ENCODE measurements around the gene SLC13A5. TPM values are rescaled to one million over a fixed set of nuclear protein-coding genes. Genes with fewer than 3 reads are reported as not detected.

SLC13A5 gene
- total RNA-seq, 1 donor from 2014 or later = not detected

DNA sequence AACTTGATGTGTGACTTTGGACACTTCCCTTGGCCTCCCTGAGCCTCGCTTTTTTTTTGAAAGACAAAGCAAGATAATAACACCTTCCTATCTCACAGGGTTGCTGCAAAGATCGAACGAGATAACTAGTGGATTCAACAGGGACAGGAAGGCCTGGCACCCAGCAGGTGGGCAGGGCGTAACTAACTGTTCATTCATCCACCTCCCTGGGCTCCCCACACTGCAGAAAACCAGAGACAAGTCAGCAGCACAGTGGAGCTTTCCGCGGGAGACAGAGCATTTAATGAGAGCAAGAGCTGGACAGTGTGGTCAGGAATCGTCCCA lies 28.7 kb downstream of the SLC13A5 start:
- intact Hi-C loops (cut with DNase I) = no loop called here
- Histone ChIP-seq H3K4me1 (no peaks in the 10 kb centered on the region), H3K36me3 (no peaks in the 10 kb centered on the region), H3K27me3 (ENCODE audit: low read depth) (peaks cover 13% of the 10 kb centered on the region), H3K9me3 (no peaks in the 10 kb centered on the region), H3K27ac (no peak overlapping the region), H3K4me3 (no peak overlapping the region)
- DNase-seq (no peak), ATAC-seq (no peak)
- TF ChIP-seq, protein P1, sequence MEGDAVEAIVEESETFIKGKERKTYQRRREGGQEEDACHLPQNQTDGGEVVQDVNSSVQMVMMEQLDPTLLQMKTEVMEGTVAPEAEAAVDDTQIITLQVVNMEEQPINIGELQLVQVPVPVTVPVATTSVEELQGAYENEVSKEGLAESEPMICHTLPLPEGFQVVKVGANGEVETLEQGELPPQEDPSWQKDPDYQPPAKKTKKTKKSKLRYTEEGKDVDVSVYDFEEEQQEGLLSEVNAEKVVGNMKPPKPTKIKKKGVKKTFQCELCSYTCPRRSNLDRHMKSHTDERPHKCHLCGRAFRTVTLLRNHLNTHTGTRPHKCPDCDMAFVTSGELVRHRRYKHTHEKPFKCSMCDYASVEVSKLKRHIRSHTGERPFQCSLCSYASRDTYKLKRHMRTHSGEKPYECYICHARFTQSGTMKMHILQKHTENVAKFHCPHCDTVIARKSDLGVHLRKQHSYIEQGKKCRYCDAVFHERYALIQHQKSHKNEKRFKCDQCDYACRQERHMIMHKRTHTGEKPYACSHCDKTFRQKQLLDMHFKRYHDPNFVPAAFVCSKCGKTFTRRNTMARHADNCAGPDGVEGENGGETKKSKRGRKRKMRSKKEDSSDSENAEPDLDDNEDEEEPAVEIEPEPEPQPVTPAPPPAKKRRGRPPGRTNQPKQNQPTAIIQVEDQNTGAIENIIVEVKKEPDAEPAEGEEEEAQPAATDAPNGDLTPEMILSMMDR (IDR thresholded peaks at IDR 0.05) = no peak

DNA sequence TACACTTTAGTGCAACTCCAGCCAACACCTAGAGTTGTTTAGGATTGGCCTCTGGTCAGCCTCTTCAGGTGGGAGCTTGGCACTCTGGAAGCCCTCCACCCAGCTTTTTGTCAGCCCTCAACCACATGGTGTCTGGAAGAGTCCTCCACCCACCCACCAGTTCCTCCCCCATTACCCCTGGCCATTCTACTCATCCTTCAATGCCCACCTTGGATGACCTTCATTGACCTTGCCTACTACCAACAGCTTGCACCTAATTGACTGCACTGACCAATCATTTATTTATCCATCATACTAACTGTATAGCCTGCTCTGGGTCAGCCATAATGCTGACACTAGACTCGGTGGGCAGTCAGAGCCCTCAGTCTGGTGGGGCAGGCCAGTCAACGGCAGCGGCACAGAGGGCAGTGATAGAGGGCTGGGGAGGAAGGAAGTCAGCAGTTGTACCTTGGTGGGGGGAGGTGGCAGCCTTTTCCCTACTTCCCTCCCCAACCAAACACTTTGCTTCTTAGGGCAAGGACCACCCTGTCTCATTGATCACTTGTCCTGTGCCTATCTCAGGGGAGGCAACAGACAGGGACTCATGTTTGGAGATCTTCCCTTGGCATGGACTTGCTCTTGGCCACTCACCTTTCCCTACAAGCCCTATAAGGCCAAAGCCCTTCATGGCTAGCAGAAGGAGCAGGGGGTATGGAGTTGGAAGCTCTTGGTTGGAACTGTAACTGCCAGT lies 29.3 kb downstream of the SLC13A5 start:
- no peak for ATAC-seq
- no peaks in the 10 kb centered on the region for H3K9me3 ChIP-seq
- TF ChIP-seq, protein P1 (IDR thresholded peaks at IDR 0.05) = no peak
- H3K4me3 ChIP-seq = no peak overlapping the region
- H3K36me3 ChIP-seq = no peaks in the 10 kb centered on the region
- H3K27ac ChIP-seq = no peak overlapping the region
- intact Hi-C loops (cut with DNase I) = no loop called here
- H3K4me1 ChIP-seq = no peaks in the 10 kb centered on the region
- H3K27me3 ChIP-seq (ENCODE audit: low read depth) = peaks cover 16% of the 10 kb centered on the region
- DNase-seq = no peak

DNA sequence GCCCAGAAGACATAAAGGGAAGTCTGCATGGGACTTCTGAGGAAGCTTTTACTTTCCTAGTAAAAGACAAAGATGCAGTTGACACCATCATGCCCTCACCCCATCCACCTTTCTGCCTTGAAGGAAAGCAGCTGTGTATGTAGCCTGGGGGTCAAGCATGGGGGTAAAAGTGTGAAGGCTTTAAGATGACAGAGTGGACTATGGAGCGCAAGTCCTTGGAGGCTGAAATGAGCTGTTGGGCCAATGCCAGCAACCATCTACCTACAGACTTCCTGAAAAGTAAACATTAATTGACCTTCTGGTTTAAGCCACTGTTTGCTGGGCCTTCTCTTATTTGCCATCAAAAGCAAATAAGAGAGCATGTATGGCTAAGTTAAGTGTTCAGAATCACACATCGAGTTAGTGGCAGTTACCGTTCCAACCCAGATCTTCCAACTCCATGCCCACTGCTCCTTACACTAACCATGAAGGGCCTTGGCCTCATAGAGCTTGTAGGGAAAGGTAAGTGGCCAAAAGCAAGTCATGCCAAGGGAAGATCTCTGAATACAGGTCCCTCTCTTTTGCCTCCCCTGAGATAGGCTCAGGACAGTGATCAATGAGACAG lies 30.0 kb downstream of the SLC13A5 start:
- TF ChIP-seq, protein P1 (IDR thresholded peaks at IDR 0.05) = no peak
- Histone ChIP-seq H3K36me3 (no peaks in the 10 kb centered on the region), H3K4me3 (no peak overlapping the region), H3K27ac (no peak overlapping the region), H3K4me1 (no peaks in the 10 kb centered on the region), H3K27me3 (ENCODE audit: low read depth) (peaks cover 22% of the 10 kb centered on the region), H3K9me3 (no peaks in the 10 kb centered on the region)
- intact Hi-C loops (cut with DNase I) = no loop called here
- DNase-seq (no peak), ATAC-seq (no peak)

DNA sequence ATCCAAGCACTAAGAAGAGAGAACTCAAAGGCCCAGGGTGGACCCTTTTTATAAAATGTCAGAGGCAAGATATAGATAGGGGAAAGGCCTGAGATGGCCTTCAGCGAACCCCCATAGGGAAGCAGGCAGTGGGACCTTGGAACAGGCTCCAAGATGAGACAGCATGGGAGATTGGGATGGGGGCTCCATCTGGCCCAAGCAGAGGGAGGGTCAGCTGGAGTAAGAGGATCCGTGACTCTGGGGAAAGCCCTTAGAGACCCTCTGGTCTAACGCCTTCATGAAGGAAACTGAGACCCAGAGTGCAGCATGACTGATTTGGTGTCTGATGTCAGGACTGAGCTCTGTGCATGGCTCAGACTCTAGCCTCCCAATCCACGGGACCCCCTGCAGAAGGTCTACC lies 30.8 kb downstream of the SLC13A5 start:
- Histone ChIP-seq H3K36me3 (no peaks in the 10 kb centered on the region), H3K9me3 (no peaks in the 10 kb centered on the region), H3K27me3 (ENCODE audit: low read depth) (peaks cover 22% of the 10 kb centered on the region), H3K4me1 (no peaks in the 10 kb centered on the region), H3K4me3 (no peak overlapping the region), H3K27ac (no peak overlapping the region)
- TF ChIP-seq, protein P1 (IDR thresholded peaks at IDR 0.05) = no peak
- DNase-seq (no peak), ATAC-seq (no peak)
- intact Hi-C loops (cut with DNase I) = no loop called here

DNA sequence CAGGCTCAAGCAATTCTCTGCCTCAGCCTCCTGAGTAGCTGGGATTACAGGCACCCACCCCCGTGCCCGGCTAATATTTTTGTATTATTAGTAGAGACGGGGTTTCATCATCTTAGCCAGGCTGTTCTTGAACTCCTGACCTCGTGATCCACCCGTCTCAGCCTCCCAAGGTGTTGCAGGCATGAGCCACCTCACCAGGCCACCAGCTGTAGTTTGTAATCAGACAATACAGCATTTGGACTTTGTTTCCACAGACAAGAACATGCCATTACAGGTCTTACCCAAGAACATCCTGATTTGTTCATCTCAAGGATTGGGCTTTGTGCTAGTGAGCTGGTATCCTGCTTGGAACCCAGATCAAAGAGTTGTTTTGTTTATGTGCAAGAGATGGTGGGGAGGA lies 31.5 kb downstream of the SLC13A5 start:
- H3K4me1 ChIP-seq = no peaks in the 10 kb centered on the region
- TF ChIP-seq, protein P1 (IDR thresholded peaks at IDR 0.05) = no peak

More for the DNA sequence above, 31.5 kb downstream of the SLC13A5 start:
- H3K36me3 ChIP-seq = no peaks in the 10 kb centered on the region
- H3K27ac ChIP-seq = no peak overlapping the region
- ATAC-seq (no peak), DNase-seq (no peak)
- H3K4me3 ChIP-seq = no peak overlapping the region
- intact Hi-C loops (cut with DNase I) = no loop called here
- H3K9me3 ChIP-seq = no peaks in the 10 kb centered on the region
- H3K27me3 ChIP-seq (ENCODE audit: low read depth) = peaks cover 28% of the 10 kb centered on the region
